ENCODE measurements around the gene PLEKHA1.
A peak's percentile ranks its signal among the peaks of the same experiment; 100 is the strongest.

The PLEKHA1 gene

GRCh38 chr10:122379537-122379936, 5.0 kb downstream of the PLEKHA1 start:
- no peak for DNase-seq

- no peak for DNase-seq
Measured at GRCh38 chr10:122380703-122381102, 6.2 kb downstream of the PLEKHA1 start.

GRCh38 chr10:122381680-122382079, 7.2 kb downstream of the PLEKHA1 start:
- DNase-seq, result no peak

DNA sequence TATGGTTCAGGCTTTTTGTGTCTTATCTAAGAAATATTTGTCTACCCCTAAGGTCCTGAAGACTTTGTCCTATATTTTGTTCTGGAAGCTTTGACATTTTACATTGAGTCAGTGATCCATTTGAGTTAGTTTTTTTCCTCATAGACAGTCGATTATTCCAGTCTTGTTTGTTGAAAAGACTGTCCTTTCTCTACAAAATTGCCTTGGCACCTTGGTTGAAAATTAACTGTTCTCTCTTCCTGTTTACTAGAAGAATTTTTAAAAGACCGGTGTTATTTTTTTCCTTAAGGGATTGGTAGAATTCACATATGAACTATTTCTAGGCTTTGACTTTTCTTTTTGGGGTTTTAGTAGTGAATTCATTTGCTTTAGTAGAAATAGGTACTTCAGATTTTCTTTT, 12.0 kb downstream of the PLEKHA1 start:
- no peak for DNase-seq

GRCh38 chr10:122387572-122387971, 13.1 kb downstream of the PLEKHA1 start:
- no peak for DNase-seq

DNA sequence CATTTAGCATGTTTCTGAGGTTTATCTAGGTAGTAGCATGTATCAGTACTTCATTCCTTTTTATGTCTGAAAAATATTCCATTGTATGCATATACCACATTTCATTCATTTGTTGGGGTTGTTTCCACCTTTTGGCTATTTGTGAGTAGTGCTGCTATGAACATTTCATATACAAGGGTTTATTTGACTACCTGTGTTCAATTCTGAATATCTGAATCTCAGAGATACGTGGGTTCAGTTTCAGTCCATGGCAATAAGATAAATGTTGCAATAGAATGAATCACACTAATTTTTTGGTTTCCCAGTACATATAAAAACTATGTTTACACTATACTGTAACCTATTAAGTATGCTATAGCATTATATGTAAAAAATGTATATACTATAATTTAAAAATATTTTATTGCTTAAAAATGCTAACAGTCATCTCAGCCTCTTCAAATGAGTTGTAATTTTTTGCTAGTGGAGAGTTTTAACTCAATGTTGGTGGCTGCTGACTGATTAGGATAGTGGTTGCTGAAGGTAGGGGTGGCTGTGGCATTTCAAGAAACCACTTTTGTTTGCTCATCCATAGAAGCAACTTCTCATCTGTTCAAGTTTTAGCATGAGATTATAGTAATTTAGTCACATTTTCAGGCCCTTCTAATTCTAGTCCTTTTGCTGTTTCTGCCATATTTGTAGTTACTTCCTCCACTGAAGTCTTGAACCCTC, 13.9 kb downstream of the PLEKHA1 start:
- DNase-seq, result no peak

DNA sequence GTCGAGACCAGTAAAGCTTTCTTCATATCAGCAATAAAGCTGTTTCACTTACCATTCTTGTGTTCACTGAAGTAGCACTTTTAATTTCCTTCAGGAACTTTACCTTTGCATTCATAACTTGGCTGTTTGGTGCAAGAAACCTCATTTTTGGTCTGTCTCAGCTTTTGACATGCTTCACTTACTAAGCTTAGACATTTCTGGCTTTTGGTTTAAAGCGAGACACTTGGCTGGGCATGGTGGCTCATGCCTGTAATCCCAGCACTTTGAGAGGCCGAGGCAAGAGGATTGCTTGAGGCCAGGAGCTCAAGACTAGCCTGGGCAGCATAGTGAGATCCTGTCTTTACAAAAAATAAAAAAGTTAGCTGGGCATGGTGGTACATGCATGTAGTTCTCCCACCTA, 15.8 kb downstream of the PLEKHA1 start:
- no peak for DNase-seq

DNA sequence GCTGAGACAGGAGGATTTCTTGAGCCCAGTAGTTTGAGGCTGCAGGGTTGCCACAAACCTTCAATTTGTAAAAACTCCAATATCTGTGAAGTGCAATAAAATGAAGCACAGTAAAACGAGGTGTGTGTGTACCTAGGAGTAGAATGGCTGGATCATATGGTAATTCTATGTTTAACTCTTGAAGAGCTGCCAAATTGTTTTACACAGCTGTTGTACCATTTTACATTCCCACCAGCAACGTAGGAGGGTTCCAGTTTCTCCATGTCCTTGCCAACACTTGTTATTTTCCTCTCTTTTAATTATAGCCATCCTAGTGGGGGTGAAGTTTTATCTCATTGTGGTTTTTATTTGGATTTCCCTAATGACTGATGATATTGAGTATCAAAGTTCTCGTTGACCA, 16.2 kb downstream of the PLEKHA1 start:
- no peak for DNase-seq

- DNase-seq, result no peak
Measured at GRCh38 chr10:122391875-122392274, 17.4 kb downstream of the PLEKHA1 start.

- no peak for DNase-seq
Measured at GRCh38 chr10:122392835-122393234, 18.3 kb downstream of the PLEKHA1 start.

DNA sequence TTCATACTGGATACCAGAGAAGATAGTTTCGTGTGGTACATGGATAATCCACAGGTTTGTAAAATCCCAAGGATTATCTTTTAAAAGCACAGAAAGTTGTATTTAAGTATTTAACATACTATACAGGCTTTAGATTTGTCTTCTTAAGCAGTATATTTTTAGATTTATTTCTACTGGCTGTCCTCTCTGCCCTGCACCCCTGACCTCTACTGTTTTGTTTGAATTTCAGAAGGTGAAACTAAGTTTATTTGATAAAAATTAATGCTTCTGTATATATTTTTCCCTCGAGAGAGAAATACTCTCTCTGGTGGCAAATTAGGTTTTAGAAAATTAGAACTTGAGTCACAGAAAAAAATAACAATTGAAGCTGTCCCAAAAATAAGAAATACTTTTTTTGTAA, 18.8 kb downstream of the PLEKHA1 start:
- no peak for DNase-seq

DNA sequence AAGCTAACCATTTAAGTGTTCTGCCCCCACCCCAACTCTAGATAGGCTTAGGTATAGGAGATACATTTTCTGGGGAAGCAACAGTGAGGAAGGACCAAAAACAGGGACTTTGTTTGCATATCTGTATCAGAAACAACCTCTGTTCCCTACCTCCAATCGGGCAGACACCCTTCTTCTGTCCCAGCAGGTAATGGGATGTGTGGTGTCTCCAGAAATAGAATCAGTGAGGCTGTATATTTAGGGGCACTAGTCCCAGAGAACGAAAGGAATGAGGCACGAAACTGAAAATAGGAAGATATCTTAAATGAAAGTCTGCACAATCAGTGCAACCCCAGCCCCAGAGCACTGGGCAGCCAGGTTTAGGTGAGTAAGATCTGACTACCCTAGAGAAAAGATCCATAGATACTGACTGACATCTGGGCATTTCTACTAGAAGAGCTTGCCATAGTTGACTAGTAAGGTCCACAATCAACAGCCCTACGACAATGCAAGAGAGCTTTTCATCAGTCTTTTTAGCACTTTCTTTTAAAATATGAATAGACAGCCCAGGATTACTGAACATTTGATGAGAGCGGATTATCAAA, 28.1 kb downstream of the PLEKHA1 start:
- no peak for DNase-seq

GRCh38 chr10:122404576-122404975, 30.1 kb downstream of the PLEKHA1 start:
- DNase-seq, result no peak

GRCh38 chr10:122407375-122408125, 33.0 kb downstream of the PLEKHA1 start:
- peak; percentile 23 for DNase-seq

- DNase-seq, result no peak
Measured at GRCh38 chr10:122413327-122413726, 38.8 kb downstream of the PLEKHA1 start.

DNA sequence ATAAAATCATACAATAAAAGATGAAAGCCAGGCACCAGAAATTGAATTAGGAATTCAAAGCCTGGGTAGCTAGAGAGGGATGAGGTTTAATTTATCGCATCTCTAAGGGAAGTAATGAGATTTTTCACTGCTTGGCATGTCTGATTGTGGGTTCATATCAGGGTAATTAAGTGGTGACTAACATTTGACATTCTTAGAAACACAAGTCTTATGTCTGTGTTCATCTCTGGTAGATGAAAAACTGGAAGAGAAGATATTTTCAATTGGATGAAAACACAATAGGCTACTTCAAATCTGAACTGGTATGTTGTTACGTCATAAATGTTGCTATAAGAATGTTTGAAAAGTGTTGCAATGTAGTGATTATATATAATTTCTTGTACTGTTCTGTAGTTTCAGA, 43.2 kb downstream of the PLEKHA1 start:
- no peak for DNase-seq

GRCh38 chr10:122419016-122419415, 44.5 kb downstream of the PLEKHA1 start:
- no peak for DNase-seq

GRCh38 chr10:122419876-122420623, 45.5 kb downstream of the PLEKHA1 start:
- DNase-seq, result no peak

DNA sequence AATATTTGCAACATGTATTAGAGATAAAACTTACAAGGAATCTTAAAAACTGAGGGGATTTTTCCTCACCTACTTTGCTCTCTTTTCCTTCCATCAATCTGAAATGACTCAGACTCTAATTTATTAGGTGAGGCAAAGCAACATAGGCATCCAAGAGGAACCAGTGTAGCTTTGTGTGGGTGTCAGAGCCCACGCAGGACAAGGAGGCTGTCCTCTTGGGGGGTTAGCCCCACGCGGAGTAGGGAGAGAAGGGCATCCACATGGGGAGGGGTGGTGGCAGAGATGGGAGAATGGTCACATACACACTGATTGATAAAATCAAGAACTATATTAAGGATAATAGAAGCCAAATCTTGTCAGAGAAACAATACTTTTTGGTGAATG, 46.1 kb downstream of the PLEKHA1 start:
- DNase-seq, result no peak

GRCh38 chr10:122421054-122421625, 46.6 kb downstream of the PLEKHA1 start:
- no peak for DNase-seq

DNA sequence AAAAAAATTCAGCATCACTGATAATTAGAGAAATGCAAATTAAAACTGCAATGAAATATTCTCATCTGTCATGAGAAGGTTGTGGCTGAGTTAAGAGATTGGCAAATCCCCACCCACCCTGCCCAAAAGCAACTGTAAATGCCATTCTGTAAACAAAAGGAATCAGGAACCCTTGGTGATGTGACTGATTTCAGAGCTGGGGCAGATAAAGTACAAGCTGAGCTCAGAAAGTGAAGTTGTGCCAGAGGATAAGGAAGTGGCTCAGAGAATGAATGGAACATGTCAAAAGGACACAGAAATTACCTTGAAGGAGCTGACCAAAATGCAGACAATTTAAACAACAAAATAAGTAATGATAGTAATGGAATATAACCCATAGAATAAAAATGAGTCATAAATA, 47.2 kb downstream of the PLEKHA1 start:
- DNase-seq, result no peak

DNA sequence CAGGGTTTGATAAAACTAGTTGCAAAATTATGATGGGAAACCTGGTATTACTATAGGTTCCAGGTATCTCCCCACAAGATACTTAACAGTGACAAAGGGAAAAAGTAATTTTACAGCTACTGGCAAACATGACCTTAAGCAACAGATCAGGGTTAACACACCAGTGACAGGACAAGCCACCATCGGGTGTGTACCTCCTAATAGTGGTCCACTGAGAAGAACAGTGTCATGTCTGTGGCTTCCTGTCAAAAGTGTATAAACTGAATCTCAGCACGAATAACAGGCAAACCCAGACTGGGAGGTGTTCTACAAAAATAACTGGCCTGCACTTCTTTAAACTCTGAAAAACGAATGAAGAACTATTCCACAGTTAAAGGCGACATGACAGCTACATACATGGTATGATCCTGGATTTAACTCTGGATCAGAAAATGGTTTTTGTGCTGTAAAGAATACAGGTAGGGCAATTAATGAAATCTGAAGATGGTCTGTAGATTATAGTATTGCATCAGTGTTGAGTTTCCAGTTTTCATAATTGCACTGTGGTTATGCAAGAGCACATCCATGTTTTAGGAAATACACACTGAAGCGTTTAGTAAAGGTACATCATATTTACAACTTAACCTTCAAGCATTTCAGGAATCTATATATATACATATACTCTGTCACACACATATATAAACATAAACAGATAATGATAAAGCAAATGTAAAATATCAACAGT, 47.9 kb downstream of the PLEKHA1 start:
- DNase-seq, result peak; percentile 39

Data from CD4-positive, alpha-beta T cell treated with Interleukin-17A for 4 hours (primary cell).